Activated CD8-positive, alpha-beta memory T cell treated with anti-CD3 and anti-CD28 coated beads, Interleukin-2, amount 50 U/mL, for 24 hours (primary cell): Measurements from ENCODE around the gene FOXP1.

Source experiments
- DNase-seq: peaks from one replicate; pipeline ENCODE4 v3.0.0-alpha.2; 2020; ENCODE audit errors: extremely low read depth

Gene FOXP1

GRCh38 chr3:71211083-71211482 is 372.4 kb downstream of the FOXP1 start:
- DNase-seq = no peak

- DNase-seq = no peak
Observed at GRCh38 chr3:71210257-71211007, 373.1 kb downstream of the FOXP1 start.

DNA sequence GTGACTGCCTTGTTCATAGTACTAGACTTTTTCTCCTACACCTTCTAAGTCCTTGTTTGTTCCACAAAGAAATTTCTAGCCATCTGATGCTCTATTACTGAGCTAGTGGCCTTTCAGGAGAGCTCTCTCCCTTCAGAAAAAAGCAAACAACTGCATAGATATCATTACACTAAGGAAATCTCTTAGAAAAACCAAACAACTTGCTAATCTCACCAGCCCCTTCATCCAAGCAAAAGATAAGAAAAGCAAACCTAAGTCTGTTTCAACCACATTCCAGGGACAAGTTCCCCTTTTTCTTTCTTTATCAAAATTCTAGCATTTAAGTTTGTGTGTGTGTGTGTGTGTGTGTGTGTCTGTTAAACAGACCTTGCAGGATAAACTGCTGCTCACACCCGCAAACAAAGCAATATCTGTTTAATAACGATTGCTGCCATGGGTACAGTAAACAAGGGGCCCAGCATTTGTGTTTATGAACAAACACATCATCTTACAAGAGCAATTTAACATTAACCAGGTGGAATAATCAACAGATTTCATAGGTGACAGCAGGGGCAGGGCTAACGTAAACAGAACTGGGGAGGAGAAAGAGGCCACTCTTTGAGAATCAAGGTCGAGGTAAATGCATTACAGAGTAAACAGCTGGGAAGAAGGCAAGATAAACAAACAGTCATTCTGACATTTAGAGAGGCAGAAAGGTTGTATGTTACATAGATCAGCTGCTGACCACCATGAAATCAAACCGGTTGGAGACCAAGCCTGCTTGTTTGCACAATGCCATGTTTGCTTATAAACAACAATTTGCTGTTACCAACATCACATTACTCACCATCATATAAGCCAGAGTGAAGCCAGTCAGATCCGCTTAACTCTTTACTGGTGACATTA is 375.1 kb downstream of the FOXP1 start:
- DNase-seq = no peak

GRCh38 chr3:71207632-71208031 is 375.9 kb downstream of the FOXP1 start:
- DNase-seq = no peak

- DNase-seq = no peak
Observed at GRCh38 chr3:71206305-71207165, 377.0 kb downstream of the FOXP1 start.

GRCh38 chr3:71203727-71204488 is 379.6 kb downstream of the FOXP1 start:
- no peak for DNase-seq

DNA sequence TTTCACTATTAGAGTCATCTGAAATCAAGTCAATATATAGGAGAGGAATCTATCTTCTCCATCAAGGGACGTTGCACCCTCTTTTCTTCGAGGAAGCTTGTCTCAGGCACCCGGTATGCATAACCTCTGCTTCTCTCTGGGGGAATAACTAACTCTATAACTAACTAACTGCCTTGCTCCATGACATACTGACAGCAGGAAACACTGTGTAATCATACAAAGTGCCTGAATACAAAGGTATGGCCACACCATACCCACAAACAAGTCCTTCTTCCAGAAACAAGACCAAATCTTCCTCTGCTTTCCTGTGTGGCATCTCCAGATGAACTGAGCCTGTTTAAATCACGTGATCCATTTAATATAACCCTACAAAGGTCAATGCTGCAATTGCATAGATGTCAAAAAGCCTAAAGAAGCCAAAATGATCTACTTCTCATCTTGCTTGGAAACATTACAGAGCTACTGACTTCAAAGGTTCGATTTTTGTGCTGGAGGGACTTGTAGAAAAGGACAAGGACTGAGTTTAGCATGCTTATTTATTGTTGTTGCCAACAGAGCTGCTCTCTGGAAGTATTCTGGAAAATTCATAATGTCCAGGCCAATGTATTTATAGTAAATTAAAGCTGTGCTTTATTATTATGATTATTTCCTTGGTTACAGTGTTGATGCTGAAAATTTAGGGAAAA is 380.5 kb downstream of the FOXP1 start:
- DNase-seq = no peak

DNA sequence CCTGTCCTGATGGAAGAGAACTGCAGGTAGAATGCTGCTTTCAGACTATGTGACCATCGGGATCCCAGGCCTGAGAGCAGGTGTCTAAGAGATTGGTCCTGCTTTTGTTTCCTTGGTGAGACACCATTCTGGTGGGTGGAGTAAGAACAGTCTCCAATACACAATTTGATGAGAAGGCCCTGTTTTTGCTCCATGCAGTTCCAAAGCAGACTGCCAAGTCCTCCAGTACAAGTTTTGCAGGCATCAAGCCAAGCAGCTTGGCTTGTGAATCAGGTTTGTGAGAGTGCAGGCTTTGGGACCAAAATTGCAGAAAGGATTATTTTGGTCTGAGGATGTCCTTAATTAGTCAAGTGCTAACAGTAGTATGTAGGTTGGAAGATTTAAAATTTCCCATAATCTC is 381.6 kb downstream of the FOXP1 start:
- no peak for DNase-seq

DNA sequence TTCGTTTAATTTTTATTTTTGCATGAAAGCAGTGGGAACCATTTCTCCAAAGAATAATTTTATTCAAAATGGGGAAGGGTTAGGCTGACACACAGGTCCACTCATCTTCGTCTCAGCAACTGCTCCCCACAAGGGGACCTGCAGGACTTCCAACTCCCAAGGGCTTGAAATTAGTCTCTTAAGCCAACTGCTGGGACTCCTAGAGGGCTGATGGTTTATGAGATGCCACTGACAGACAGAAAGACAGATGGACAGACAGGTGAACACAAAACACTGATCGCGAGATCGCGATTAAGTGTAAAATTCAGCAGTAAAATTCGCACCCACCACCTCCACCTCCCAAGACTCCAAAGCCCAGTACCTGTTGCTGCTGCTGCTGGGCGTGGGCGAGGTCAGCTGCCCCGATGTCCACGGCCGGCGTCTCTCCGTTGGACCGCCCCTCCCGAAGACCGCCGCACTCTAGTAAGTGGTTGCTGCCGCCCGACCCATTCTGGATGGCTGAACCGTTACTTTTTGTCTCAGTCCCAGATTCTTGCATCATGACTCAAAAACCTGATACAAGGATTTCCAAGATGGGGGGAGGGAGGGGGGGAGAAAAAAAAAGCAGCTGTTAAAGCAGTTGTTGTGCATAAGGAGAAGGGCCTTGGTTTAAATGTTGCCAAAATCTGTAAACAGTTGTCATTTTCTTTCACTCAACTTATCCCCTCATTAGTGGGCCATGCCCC is 385.5 kb downstream of the FOXP1 start:
- DNase-seq = no peak

- no peak for DNase-seq
Observed at GRCh38 chr3:71195492-71195891, 388.0 kb downstream of the FOXP1 start.

GRCh38 chr3:71194785-71195184 is 388.7 kb downstream of the FOXP1 start:
- DNase-seq = no peak

DNA sequence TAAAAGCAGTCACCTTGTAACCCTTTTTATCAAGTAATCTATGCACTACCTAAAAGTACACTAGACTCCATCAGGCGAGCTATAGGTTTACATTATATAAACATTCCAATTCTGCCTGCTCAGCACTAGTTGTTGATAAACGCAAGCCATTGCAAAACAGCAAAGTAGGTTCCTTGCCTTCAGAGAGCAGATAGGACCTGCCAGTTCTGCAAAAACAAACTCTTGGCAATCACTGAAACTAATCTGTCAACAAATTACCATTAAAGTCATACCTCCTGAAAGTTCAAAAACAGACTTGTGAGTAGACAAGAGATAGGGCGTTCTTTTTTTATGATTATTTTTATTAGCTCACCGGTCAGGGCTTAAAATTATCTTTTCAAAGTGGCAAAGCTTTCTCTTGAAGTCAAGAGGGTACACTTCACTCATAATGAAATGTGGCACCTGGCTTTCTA is 392.5 kb downstream of the FOXP1 start:
- no peak for DNase-seq

DNA sequence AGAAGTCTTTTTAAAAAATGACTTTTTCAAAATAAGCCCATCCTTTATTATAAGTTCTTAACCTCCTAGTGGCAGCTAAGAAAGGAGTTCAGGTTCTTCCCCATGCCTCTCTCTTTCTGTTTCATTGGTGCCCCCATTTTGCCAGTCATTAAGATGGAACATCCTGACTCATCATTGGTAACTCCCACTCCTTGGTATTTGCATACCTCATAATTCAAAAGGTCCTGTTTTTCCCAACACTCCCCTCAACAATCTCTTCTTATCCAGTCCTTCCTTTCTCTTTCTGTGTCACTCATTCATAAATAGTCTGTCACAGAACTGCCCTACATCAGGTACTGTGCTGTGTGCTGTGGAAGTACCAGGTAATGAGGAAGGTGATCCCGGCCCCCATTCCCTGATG is 394.0 kb downstream of the FOXP1 start:
- DNase-seq = no peak

- DNase-seq = no peak
Observed at GRCh38 chr3:71187715-71188114, 395.8 kb downstream of the FOXP1 start.

DNA sequence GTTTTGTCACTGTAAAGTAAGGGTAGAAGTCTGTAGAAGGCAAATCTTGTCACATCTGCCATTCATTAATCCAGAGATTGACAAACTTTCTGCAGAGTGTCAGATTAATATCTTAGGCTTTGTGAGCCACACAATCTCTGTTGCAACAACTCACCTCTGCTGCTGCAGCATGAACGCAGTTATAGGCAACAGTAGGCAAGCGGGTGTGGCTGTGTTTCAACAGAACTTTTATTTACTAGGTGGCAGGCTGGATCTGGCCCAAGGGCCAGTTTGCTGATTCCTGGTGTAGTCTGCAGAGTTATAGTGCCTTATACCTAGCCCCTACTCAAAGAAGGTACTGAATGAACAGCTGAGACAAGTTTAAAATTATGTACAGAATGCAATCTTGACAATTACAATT is 396.7 kb downstream of the FOXP1 start:
- DNase-seq = no peak

GRCh38 chr3:71185733-71186455 is 397.6 kb downstream of the FOXP1 start:
- DNase-seq = no peak

DNA sequence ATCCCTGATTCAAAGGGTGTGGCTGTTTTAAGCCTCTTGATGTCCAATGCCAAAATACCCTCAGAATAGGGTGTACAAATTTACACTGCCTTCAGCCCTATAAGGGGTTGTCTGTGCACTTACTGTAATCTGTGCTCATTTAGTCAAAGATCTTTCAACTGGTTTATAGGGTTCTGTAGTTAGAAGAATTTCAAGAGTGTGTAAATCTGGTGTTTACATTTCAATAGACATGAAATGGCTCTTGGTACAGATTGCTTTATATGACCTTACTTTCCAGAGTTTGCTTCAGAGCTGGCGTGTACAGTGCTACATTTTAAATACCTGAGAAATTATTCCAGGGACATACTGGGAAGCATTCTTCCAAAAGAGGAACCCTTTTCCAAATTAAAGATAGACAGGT is 399.3 kb downstream of the FOXP1 start:
- DNase-seq = no peak

GRCh38 chr3:71183549-71183948 is 400.0 kb downstream of the FOXP1 start:
- no peak for DNase-seq

GRCh38 chr3:71180524-71180923 is 403.0 kb downstream of the FOXP1 start:
- DNase-seq = no peak
